GM21367 (cell line): ENCODE measurements around the gene RBMS3.
A peak's percentile ranks its signal among the peaks of the same experiment; 100 is the strongest.
"Not testable (repeated sequence)": the region's sequence is repeated elsewhere in the genome, so short reads cannot be mapped to it uniquely, and the experiment has no call there.

Source experiments
- ATAC-seq: cut with Tn5 transposase; IDR thresholded peaks from one replicate; pipeline ENCODE4 v1.9.1; 2021; ENCODE audit not compliant: unreplicated experiment

The RBMS3 gene

DNA sequence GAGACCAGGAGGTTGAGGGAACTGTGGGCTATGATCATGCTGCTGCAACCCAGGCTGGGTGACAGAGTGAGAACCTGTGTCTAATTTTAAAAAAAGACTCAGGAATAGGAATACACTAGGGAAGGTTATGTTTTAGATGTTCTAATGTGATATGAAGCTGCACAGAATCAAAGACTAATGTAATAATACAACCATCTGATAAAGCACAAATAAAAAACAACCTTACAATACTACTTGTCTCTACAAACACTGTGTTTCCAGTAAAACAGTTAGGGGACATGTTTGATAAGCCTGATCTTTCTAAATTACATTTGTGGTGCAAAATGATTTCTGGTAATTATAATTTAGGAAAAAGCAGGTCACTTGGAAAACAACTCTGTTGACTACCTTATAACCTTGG, 56.7 kb downstream of the RBMS3 start:
- no peak for ATAC-seq

DNA sequence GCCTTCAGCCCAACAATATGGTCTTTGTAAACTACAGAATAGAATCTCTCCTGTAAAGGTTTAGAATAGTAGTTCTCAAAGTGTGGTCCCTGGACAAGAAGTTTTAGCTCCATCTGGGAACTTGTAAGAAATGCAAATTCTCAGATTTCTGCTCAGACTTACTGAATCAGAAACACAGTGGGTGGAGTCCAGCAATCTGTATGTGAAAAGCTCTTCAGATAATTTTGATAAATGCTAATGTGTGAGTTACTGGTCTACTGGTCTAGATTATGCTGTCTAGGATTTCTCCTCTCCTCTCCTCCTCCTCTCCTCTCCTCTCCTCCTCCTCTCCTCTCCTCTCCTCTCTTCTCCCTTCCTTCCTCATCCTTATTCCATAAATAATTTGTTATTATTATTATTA, 57.5 kb downstream of the RBMS3 start:
- no peak for ATAC-seq

DNA sequence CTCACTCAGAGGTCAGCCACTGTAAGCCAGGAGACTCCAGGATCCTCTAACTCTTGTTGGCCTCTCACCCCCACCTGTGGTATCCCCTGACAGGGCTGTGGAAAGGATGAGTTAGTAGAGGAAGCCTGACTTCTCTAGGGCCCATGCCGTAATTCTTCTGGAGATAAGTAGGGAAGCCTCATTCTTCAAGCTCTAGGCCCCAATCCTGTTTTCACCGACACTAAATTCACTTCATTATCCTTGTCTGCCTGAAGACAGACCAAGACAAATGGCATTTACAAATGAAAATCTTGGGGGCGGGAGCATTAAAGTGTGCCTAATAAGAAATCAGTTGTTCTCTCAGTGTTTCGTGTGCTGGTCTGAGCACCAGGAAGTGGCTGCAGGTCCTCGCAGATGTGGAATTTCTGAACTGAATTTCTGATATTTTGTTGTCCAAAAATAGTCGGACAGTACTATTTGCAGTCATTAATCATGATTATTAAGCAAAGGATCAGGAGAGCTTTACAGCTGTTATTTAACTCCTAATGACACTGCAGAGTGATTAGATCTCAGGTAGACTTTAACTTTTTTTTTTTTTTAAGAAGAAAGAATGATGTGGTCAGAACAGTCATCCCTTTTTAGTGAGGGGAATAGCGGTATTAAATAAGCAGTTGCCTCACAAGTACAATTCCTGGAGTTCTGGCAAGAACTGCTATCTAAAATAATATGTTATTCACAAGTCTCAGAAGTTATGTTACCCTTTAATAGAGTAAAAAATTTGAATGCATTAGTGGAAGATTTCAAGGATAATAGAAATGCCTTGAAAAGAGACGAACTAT, 58.4 kb downstream of the RBMS3 start:
- ATAC-seq: no peak

DNA sequence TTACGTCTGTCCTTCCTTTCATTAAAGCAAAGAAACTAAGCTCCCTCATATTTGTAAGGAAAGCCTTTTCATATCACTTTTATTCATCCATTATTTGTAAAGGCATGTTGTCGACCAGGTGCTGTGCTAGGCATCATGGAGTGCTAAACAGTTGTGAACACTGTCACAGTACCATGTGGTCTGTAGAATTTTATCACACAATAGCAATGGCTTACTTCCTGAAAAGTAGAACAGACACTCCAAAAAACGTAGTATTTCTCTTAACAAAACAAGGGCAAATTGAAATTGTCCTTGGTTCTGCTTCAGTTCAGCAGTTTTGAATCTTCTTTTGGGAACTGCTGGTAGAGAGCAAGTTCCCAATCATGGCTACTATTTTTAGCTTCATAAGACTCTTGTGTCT, 63.3 kb downstream of the RBMS3 start:
- ATAC-seq: no peak

DNA sequence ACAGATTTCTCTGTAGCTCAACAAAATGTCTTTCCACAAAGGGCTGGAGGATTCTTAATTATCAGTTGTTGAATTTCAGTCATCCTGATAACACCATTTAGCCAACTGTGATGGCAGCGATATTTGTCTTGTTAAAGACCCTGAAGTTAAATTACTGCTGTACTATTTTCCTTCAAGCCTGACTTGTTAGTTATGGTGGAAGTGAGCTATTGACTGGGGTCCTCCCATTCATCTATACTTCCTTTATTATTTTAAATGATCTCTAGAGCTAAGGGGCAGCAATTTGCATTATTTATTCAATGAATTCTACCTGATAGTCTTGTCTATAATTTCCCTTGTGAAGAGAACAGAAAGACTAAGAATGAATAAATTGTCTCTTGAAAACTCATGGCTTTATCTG, 64.1 kb downstream of the RBMS3 start:
- ATAC-seq: no peak

DNA sequence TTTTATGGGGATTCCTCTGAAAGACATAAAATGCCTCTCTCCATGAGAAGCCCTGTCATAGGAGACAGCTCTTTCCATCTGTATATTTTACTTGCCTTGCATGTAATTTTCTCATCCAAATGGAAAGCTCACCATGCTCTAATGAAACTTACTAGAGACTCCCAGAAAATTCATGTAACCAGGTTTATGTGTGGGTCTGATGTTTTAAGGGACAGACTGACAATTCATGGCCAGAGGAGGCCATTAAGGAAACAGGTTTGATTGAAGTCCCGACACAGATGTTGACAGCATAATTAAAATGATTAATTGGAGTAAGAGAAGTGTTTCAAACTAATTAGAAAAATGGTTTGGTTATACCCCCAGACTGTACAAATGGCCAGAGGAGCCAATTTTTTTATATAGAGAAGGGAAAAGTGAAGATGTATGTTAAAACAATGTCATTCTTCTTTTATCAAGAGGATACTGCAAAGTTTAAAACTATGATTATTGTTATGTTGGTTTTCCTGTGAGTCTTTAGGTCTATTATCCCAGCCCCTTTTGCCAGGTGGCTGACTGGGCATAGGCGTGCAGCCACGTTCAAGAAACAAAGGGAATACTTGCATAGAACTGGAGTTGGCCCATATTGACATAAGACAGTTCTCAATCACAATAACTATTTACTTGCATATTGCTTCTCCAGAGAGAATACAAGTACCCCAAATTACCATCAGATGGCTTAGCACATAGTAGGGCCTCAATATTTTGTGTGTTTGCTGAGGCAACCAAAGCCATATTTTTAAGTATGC, 64.8 kb downstream of the RBMS3 start:
- no peak for ATAC-seq

DNA sequence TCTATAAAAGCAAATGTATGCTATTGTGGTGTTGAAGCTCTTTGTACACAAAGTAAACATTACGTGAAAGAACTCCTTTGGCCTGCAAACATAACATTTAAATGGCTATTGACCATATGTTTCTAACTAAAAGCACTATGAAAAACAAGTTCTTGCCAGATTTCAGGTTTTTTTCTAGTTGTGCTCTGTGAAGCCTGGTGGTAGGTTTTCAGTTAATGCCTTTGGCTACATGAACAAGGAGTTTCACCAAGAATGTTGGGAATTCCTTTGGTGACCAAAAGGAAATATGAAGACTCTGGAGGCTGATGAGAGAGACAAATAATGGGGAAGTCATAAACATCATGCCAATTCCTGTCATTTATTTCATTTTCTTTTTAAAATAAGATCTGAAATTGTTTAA, 66.0 kb downstream of the RBMS3 start:
- ATAC-seq: no peak

DNA sequence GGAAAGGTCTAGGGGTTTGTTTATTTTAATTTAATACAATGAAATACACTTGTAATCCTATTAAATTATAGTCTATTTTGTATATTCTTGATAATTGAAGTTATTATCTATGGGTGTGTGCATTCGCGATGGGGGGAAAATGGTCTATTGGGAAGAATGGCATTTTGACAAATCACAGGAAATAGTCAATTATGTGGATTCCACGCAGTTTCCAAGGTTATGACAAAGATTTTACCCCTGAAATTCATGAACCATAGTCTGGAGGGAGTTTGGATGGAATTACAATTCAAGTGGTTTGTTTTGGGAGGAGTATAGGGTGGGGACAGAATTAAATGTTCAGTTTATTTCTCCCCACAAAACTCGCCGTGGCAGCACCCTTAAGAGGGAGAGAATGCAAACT, 66.5 kb downstream of the RBMS3 start:
- ATAC-seq: no peak

DNA sequence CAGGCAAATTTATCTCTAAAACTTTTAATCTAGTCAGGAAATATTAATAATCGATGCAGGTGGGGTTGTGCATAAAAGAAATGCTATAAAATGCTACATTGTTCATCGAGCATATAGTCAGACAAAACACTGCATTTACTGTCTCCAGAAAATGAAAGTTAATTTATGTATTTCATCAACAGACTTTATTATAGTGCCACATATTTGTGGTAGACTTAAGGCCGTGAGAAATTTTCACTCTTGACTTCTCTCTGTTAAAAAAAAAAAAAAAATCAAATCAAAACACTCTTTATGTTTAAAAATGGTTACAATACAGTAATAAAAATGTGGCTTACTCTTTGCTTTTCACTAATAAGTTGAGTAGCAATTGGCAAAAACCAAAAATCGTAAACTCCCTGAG, 67.4 kb downstream of the RBMS3 start:
- ATAC-seq: no peak

DNA sequence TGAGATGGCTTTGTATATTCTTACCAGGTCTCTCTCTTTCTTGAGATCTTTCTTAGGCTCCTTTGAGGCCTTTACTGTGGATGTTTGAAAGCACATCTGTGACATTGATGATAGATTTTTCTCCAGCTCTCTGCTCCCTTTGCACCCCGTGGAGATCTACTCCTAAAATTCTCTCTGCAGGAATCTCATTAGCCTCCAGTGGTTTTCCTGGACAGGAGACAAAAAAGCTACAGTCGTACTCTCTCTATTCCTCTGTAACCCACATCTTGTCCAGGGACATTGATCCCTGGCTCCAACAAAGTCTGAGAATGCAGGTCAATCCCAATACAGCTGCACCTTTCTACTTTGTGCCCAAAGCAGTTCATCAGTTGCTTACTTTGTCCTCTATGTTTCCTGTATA, 68.2 kb downstream of the RBMS3 start:
- no peak for ATAC-seq

DNA sequence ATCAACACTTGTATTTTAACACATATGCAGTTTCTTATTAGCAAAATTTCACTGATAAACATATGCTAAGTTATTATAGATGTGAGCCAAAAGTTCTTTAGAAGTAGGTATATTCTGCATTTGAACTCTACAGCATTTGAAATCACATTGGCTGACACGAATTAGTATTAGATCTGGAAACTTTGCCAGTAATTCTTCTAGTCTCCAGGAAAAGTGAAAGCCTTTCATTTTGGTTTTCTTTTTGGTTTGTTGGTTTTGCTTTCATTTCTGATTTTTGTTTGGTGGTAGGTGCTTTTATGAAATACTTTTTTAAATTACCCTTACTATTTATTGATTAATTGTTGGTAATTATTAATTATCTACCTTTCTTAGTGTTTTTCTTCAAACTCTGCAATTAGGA, 72.9 kb downstream of the RBMS3 start:
- ATAC-seq: peak; percentile 64

DNA sequence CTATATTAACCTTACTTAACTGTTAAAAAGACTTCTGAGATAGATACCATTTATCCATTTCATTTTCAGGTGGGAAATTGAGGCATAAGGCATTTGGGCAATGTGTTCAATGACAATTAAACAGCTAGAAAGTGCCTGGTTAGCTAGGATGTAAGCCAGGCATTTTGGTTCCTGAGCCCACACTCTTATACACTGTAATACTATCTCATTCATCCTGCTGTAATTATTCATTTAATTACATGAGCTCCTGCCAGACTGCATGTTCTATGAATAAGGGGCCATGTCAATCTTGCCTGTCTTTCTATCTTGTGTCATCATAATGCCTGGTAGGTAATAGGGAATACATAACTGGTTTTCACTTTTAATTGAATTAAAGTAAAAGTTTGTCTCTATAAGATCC, 74.0 kb downstream of the RBMS3 start:
- no peak for ATAC-seq

DNA sequence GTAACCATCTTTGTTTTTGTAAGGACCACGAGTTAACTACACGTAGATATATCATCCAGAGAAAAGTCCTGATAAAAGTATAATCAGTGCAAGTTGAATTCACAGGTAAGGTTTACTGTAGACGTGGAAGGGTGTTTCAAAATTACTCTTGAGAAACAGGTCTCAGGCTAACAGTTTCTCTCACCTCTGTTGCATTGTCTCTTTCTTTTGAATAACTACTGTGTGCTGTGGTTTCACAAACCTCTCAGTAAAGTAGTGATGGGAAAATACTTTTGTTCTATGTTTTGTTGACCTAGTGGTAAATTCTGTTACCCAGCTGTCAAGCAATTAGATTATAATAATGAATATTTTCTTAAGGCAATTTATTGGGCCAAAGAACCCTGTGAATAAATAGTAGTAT, 75.2 kb downstream of the RBMS3 start:
- no peak for ATAC-seq

DNA sequence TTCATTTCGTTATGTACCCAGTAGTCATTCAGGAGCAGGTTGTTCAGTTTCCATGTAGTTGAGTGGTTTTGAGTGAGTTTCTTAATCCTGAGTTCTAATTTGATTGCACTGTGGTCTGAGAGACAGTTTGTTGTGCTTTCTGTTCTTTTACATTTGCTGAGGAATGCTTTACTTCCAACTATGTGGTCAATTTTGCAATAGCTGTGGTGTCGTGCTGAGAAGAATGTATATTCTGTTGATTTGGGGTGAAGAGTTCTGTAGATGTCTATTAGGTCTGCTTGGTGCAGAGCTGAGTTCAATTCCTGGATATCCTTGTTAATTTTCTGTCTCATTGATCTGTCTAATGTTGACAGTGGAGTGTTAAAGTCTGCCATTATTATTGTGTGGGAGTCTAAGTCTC, 79.4 kb downstream of the RBMS3 start:
- ATAC-seq: not testable (repeated sequence)

DNA sequence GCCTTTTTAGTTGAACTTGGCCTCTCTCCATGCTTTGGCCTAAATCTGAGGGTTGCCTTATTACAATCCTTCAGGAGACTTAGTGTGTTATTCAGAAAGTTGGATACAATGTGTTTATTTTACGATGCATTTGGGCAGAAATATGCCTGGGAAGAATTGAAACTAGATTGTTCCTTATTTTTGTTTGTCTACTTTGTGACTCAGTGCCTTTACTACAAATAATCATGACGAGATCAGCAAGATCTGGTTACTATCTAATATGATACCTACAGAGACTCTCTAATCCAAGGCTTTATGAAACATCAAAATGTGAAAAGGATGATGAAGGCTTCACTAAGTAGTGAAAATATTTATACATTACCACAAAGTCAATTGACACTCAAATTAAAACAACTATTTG, 82.2 kb downstream of the RBMS3 start:
- ATAC-seq: no peak

DNA sequence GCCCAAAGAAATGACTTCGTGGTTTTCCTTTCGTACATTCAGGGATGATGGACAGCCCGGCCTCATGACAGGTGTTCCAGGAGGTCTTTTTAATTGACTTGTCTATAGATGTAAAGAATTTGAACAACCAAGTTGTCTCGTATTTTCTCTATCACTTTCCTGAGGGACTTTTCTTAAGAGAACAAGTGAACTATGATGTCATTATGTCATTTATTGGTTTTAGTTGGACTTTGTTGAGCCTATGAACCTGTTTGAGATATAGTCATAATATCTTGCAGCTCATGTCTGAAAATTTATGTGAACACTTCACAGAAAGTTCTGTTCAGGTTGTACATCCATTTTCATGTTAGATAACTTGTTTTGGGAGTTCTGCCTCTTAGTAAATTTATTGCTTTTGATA, 89.2 kb downstream of the RBMS3 start:
- ATAC-seq: no peak

DNA sequence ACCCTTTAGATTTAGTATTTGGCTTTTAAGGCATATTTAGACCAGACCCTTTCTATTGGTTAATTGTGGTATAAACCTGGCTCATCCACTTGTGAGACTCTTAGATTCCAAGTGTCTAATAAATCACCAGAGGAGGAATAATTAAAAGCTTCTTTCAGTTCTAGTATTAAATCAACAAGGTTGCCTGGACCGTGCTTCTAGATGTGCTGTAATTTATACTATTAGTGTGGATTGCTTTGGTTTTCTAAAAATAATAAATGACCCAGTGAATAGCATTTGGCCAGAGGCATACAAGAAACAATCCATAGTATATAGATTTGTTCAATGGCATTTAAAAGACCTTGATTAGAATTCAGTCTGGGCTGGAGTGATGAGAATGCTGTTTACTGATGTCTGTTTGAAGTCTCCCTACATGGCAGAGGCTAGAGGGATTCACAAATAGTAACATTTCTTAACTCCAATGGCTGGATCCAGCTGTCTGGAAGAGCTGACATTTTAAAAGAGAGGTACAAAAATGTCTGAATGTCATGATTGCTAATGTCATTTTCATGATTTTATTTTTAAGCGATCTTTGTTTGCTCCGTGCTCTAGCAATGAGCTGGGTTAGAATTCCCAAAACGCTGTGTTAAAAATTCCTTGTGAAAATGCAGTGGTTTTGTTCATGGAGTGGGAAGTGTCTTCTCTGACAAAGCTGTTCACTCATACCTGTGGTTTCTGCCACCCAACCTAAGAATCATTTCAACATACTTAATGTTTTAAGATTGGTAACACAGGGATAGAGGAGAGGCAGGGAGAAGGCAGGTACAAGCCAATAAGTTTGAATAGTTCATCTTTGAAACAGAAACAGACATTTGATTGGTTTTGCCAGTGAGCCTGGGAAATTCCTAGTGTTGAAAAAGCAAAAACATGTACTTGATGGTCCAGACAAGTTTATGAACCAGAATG, 89.9 kb downstream of the RBMS3 start:
- no peak for ATAC-seq

DNA sequence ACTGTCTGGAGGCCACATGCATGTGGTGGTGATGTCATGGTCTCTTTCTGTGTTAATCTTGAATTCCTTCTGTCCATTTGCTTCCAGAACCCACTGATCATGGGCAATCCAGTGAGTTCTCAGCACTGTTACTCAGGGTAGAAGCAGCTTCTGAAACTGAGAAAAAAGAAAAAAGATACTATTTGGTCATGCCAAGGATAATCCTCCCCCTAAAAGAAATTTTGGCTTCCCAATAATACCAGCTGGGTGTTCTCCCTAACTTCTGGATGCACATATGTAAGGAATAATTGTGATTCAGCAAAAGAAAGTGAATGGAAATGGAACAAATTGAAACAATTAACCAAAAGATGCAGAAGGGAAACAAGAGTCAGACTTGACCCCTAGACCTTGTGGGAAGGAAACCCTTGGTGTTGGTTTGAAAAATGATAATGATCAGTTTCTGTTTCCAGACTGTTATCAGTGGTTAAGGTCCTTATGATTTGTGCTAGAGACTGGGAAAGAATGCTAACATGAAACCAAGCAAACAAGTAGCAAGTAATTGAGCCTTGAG, 92.3 kb downstream of the RBMS3 start:
- no peak for ATAC-seq

DNA sequence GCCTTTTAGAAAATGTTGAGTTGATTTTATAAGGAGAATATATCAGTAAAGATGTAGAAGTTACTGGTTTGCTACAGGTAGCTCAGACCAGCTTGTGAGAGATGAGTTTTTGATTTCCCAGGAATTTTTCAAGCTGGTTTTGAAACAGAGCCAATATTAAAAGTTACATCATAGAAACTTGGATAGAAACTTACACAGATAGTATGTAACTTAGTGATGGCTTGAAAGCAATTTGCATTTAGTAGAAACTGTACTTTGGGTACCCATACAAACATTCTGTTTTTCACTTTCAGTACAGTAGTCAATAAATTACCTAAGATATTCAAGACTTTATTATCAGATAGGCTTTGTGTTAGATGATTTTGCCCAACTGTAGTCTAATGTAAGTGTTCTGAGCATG, 93.4 kb downstream of the RBMS3 start:
- ATAC-seq: no peak

DNA sequence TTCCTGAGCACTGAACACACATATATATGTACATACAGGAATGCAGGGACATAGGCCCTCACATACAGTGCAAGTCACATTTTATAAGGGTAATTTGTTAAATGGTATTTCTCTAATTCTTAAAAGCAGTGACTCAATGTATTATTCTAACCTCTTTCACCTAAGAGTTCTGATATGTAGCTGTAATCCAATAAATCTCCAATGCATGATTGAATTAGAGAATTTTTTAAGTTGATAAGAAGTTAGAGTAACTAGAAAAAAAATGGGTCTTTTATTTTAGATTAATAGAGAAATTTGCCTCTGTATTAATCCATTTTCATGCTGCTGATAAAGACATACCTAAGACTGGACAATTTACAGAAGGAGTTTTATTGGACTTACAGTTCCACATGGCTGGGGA, 98.2 kb downstream of the RBMS3 start:
- no peak for ATAC-seq

DNA sequence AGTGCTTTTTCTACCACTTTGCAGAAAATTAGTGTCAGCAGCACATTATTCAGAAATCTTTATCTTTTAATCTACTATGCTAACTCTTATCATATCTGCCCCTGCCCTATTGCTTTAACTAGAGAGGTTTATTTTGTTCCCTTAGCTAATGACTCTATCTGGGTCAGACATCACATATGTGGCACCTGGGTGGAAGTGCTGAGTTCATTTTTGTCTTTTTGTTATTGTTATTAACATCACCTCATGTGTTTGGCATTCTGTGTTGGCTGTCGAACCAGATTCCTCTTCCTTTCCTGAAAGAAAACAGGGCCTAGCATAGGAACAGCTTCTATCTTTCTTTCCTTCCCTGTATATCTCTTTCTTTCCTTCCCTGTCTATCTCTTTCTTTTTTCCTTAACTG, 100.7 kb downstream of the RBMS3 start:
- no peak for ATAC-seq
